BLaER1 treated with 17β-estradiol and CSF1 and Interleukin-3, amounts not matched to agents 10 nM and 100 nM (cell line): ENCODE data around the gene CD9.

Experiments used
- H3K27ac ChIP-seq, 11 experiments: shearing (Covaris generic); formaldehyde crosslinking; 2 replicates each; pipeline ENCODE4 v1.8.1; 2022
- H3K27me3 ChIP-seq, 11 experiments: shearing (Covaris generic); formaldehyde crosslinking; 2 replicates each; pipeline ENCODE4 v1.8.1; 2022
- H3K36me3 ChIP-seq, 11 experiments: shearing (Covaris generic); formaldehyde crosslinking; 2 replicates each; pipeline ENCODE4 v1.8.1; 2022
- H3K4me1 ChIP-seq, 10 experiments: shearing (Covaris generic); formaldehyde crosslinking; 2 replicates each; pipeline ENCODE4 v1.8.1; 2022
- H3K4me2 ChIP-seq, 11 experiments: shearing (Covaris generic); formaldehyde crosslinking; 2 replicates each; pipeline ENCODE4 v1.8.1; 2022
- H3K4me3 ChIP-seq, 10 experiments: shearing (Covaris generic); formaldehyde crosslinking; 2 replicates each; pipeline ENCODE4 v1.8.1; 2022
- H3K9ac ChIP-seq, 11 experiments: shearing (Covaris generic); formaldehyde crosslinking; 2 replicates each; pipeline ENCODE4 v1.8.1; 2022
- H3K9me3 ChIP-seq, 11 experiments: shearing (Covaris generic); formaldehyde crosslinking; replicated peaks in 1 of 11; 2 replicates each; pipeline ENCODE4 v1.8.1; 2022
- H4K20me1 ChIP-seq, 11 experiments: shearing (Covaris generic); formaldehyde crosslinking; 2 replicates each; pipeline ENCODE4 v1.8.1; 2022
- Cebpa-rat ChIP-seq, 11 experiments: shearing (Covaris generic); IDR thresholded peaks; 2 replicates each; pipeline ENCODE4 v1.8.1; 2022

The CD9 gene

DNA sequence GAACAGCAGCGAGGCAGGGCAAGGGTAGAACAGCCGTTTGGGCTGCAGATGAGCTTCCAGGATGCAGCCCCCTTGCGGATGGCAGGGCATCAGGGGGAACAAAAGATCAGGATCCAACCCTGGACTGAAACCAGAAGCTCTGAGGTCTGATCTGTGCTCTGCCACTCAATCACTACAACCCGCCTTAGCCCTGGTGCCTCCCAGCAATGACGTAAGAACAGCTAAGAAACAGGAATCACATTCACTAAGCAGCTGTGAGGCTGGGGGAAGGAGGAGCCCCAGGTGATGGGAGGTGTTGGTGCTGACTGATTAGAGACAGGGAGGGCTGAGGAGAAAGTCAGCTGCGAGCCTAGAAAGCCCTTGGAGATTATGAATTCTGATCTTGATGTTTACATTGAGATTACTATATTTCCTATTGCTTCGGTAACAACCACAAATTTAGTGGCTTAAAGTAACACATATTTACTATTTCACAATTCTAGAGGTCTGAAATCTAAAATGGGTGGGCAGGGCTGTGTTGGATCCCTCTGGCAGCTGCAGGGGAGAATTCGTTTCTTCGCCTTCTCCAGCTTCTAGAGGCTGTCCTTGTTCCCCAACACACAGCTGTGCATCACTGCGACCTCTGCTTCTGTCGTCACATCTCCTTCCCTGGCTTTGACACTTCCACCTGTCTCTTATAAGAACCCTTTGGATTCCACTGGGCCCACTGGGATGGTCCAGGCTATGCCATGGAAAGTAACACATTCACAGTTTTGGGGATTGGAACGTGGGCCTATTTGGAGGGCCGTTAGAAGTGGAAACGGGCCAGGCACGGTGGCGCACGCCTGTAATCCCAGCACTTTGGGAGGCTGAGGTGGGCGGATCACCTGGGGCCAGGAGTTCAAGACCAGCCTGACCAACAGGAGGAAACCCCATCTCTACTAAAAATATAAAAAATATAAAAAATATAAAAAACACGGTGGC lies 6.1 kb upstream of the CD9 start:
- TF ChIP-seq Cebpa-rat (IDR thresholded peaks at IDR 0.05) = peak in 4 of 11 experiments; percentile 28 to 63 (median 53); a peak in 4 of 22 replicates

DNA sequence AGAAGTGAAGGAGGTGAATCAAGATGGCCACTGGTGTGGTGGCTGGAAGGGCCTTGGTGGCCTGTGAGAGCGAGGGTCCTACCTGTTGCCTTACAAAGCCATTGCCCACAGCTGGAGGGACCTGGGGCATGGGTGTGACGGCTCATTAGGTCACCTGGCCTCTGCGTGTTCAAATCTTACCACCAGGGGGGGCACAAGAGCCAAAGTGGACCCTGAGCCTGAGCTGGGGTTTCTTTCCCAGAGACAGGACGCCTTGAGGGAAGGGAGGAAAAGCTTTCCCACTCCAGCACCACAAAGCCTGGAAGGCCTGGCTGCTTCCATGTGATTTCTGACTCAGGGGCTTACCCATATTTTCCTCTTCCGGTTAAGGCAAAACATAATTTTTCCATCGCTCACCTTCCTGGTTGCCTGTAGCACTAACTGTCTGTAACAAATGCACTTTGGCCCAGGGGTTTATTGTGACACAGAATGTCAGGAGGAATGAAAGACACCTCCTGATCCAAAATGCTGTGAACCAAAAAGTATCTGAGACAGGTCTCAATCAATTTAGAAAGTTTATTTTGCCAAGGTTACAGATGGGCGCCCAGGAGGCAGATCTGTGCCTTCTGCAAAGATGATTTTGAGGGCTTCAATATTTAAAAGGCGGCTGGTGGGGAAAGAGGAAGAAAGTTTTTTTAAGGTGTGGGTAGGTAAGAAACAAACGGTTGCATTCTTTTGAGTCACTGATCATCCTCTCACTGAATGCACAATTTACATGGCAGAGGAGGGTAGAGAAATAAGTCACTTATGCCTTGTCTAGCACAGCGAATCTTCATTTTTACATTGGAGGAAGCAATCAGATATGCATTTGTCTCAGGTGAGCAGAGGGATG lies 4.3 kb upstream of the CD9 start:
- Histone ChIP-seq H3K9me3 (peaks cover 0 to 7% (median 3%) of the 10 kb centered on the region in 11 experiments; a peak in 15 of 22 replicates), H3K27me3 (no peaks in the 10 kb centered on the region), H4K20me1 (peaks cover 0 to 6% (median 0%) of the 10 kb centered on the region in 11 experiments; a peak in 6 of 22 replicates), H3K36me3 (no peaks in the 10 kb centered on the region), H3K4me1 (peaks cover 68 to 79% (median 74%) of the 10 kb centered on the region in 10 experiments), H3K27ac (peak overlapping the region in 6 of 11 experiments; percentile 19 to 80 (median 46); a peak in 7 of 22 replicates), H3K9ac (peak overlapping the region in 2 of 11 experiments; percentile 12 to 52; a peak in 2 of 22 replicates), H3K4me3 (no peak overlapping the region), H3K4me2 (peak overlapping the region; percentile 43 to 97 (median 91))
- no peak for TF ChIP-seq Cebpa-rat (IDR thresholded peaks at IDR 0.05)

More for the DNA sequence above, 6.1 kb upstream of the CD9 start:
- Histone ChIP-seq H3K4me1 (peaks cover 79 to 90% (median 84%) of the 10 kb centered on the region in 10 experiments), H3K4me2 (peak overlapping the region; percentile 53 to 88 (median 73)), H3K9me3 (peaks cover 0 to 12% (median 8%) of the 10 kb centered on the region in 11 experiments; a peak in 16 of 22 replicates), H3K9ac (peak overlapping the region in 10 of 11 experiments; percentile 4 to 75 (median 48); a peak in 14 of 22 replicates), H3K27me3 (no peaks in the 10 kb centered on the region), H3K27ac (peak overlapping the region in 10 of 11 experiments; percentile 19 to 80 (median 56); a peak in 19 of 22 replicates), H3K4me3 (no peak overlapping the region), H3K36me3 (no peaks in the 10 kb centered on the region), H4K20me1 (no peaks in the 10 kb centered on the region)

DNA sequence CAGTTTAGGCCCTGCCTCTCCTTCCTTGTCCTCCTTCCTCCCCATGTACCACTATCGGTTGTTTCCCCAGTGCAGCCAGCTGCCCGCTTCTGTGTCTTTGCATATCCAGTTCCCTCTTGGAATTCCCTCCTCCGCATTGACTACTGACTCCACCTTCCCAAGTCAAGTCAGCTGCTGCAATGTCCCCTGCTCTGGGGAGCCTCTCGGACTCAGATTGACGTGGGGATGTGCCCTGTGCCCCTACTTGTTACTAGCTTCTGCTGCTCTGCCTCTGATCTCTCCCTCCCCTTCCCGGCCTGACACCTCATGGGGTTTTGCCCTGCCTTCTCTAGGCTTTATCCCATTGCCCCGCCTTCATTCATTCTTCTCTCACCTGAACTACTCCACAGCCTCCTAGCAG lies 2.1 kb upstream of the CD9 start:
- peaks cover 0 to 19% (median 11%) of the 10 kb centered on the region in 11 experiments; a peak in 12 of 22 replicates for H3K36me3 ChIP-seq
- peak overlapping the region in 6 of 11 experiments; percentile 84 to 98 (median 94); a peak in 8 of 22 replicates for H3K9ac ChIP-seq
- peaks cover 65 to 86% (median 76%) of the 10 kb centered on the region in 10 experiments for H3K4me1 ChIP-seq
- no peak for TF ChIP-seq Cebpa-rat (IDR thresholded peaks at IDR 0.05)
- H3K27me3 ChIP-seq = no peaks in the 10 kb centered on the region
- H3K4me3 ChIP-seq = no peak overlapping the region
- H3K27ac ChIP-seq = peak overlapping the region in 4 of 11 experiments; percentile 90 to 98 (median 94); a peak in 2 of 22 replicates
- peaks cover 4 to 25% (median 19%) of the 10 kb centered on the region in 11 experiments; a peak in 14 of 22 replicates for H4K20me1 ChIP-seq
- no peaks in the 10 kb centered on the region for H3K9me3 ChIP-seq
- peak overlapping the region; percentile 83 to 97 (median 91) for H3K4me2 ChIP-seq

DNA sequence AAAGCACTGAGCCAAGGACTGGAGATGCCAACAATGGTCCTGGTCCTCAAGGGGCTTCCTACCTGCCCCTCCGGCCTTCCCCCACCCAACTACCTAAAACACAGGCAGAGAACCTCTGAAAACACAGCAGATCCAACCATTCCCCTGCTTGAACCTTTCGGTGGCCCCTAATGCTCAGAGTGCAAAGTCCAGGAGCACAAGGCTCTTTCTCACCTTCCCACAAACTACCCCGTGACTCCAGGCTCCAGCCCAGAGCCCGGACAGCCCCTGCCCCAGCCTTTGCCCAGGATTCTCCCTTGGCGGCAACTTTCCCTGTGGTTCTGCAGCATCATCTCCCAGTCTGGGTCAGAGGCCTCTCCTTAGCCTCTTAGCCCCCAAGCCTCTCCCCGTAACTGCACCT lies 1.6 kb upstream of the CD9 start:
- H3K36me3 ChIP-seq = peaks cover 0 to 23% (median 14%) of the 10 kb centered on the region in 11 experiments; a peak in 12 of 22 replicates
- no peak for TF ChIP-seq Cebpa-rat (IDR thresholded peaks at IDR 0.05)
- peak overlapping the region; percentile 84 to 98 (median 96); a peak in 21 of 22 replicates for H3K9ac ChIP-seq
- H3K4me3 ChIP-seq = peak overlapping the region in 8 of 10 experiments; percentile 72 to 99 (median 98); a peak in 9 of 20 replicates
- peak overlapping the region; percentile 83 to 97 (median 91) for H3K4me2 ChIP-seq
- no peaks in the 10 kb centered on the region for H3K27me3 ChIP-seq
- peak overlapping the region; percentile 84 to 98 (median 92); a peak in 21 of 22 replicates for H3K27ac ChIP-seq
- peaks cover 65 to 86% (median 76%) of the 10 kb centered on the region in 10 experiments for H3K4me1 ChIP-seq
- peaks cover 4 to 30% (median 22%) of the 10 kb centered on the region in 11 experiments; a peak in 14 of 22 replicates for H4K20me1 ChIP-seq
- H3K9me3 ChIP-seq = no peaks in the 10 kb centered on the region

DNA sequence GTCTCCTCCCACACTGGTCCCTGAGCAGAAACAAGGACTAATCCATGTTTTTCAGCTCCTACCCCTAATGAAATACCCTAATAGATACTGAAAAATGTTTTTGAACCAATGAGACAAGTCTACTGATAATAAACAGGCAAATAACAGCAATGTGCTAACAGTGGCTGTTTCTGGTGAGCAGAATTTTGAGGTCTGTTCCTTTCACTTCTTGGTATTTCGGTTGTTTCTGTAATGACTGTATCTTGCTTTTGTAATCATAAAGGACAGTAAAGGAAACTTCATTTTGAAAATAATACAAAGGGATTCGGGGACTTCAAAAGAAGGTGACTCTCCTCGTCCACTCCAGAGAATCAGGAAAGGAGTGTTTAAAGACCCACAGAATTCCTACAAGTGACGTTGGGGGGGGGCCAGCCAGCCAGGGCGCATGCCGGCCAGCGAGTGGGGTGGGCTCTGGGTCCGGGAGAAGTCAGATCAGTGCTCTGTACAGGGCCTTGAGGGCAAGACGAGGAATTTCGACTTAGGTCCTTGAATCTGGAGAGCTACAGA lies 1.1 kb upstream of the CD9 start:
- Histone ChIP-seq H3K27ac (peak overlapping the region; percentile 84 to 98 (median 92)), H3K9me3 (no peaks in the 10 kb centered on the region), H3K4me1 (peaks cover 65 to 86% (median 76%) of the 10 kb centered on the region in 10 experiments), H3K27me3 (no peaks in the 10 kb centered on the region), H3K9ac (peak overlapping the region; percentile 84 to 98 (median 96)), H3K36me3 (peaks cover 0 to 28% (median 14%) of the 10 kb centered on the region in 11 experiments; a peak in 13 of 22 replicates), H3K4me2 (peak overlapping the region; percentile 83 to 97 (median 91)), H3K4me3 (peak overlapping the region; percentile 72 to 99 (median 98)), H4K20me1 (peaks cover 4 to 33% (median 22%) of the 10 kb centered on the region in 11 experiments; a peak in 14 of 22 replicates)
- no peak for TF ChIP-seq Cebpa-rat (IDR thresholded peaks at IDR 0.05)

DNA sequence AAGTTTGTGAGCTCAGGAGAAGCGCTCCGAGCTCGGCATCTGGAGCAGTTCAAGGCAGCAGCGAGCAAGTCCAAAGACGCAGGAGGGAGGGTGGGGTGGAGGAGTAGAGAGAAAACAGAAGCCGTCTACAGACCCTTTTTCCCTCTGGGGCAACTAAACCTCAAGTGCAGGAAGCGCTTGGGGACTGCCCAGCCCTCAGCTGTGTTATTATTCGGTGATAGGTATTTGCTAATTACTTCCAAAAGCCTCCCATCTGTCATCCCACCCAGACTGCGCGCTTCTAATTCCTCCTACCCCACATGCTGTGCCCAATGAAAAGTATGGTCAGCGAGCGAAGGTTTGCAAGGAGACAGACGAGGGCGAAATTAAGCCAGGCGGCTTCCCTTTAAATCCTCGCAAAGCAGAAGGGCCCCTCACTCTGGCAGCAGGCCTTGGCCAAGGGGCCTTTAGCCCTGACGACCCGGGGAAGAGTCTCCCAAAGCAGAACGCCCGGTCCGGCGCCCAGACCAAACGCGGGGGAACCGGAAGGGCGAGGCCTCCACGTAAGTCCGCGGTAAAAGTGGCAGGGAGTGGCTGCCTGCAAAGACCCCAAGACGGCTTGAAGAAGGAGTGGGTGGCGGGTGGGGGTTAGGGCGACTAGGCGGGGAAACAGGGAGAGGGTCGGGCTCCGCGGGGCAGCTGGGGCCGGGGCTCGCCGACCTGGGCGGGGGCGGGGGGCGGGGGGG lies 507 bp upstream of the CD9 start:
- peak overlapping the region; percentile 83 to 97 (median 91) for H3K4me2 ChIP-seq
- no peaks in the 10 kb centered on the region for H3K27me3 ChIP-seq
- no peaks in the 10 kb centered on the region for H3K9me3 ChIP-seq
- no peak for TF ChIP-seq Cebpa-rat (IDR thresholded peaks at IDR 0.05)
- H3K9ac ChIP-seq = peak overlapping the region; percentile 84 to 98 (median 96)
- peaks cover 65 to 86% (median 76%) of the 10 kb centered on the region in 10 experiments for H3K4me1 ChIP-seq
- peak overlapping the region; percentile 72 to 99 (median 98) for H3K4me3 ChIP-seq
- peak overlapping the region; percentile 84 to 98 (median 92) for H3K27ac ChIP-seq
- peaks cover 0 to 33% (median 14%) of the 10 kb centered on the region in 11 experiments; a peak in 13 of 22 replicates for H3K36me3 ChIP-seq
- H4K20me1 ChIP-seq = peaks cover 4 to 37% (median 22%) of the 10 kb centered on the region in 11 experiments; a peak in 14 of 22 replicates

DNA sequence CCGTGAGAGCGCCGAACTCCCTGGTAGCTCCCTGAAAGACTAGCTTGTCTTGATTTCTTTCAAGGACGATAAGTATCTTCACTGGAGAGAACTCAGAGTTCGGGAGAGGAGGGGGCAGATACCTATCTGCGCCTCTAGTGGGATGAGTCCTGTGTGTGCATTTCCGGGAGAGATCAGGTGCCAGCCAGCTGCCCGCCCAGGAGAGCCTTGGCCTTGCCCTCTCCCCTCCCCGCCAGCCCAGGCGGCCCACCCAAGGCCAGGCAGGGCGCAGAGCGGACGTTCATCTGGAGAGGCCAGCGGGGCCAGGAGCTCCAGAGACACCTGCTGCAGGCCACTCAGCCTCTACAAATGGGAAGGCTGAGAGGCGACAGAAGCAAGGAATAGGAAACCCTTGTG lies 1.0 kb downstream of the CD9 start:
- peaks cover 65 to 86% (median 76%) of the 10 kb centered on the region in 10 experiments for H3K4me1 ChIP-seq
- peak overlapping the region; percentile 94 to 99 (median 98) for H3K4me3 ChIP-seq
- peak overlapping the region; percentile 86 to 100 (median 99) for H3K4me2 ChIP-seq

More for the DNA sequence above, 1.0 kb downstream of the CD9 start:
- H3K27me3 ChIP-seq = no peaks in the 10 kb centered on the region
- H3K9ac ChIP-seq = peak overlapping the region; percentile 93 to 98 (median 97)
- H3K9me3 ChIP-seq = no peaks in the 10 kb centered on the region
- H3K36me3 ChIP-seq = peaks cover 2 to 47% (median 19%) of the 10 kb centered on the region in 11 experiments; a peak in 20 of 22 replicates
- TF ChIP-seq Cebpa-rat (IDR thresholded peaks at IDR 0.05) = no peak
- H3K27ac ChIP-seq = peak overlapping the region; percentile 90 to 98 (median 95)
- peaks cover 4 to 52% (median 22%) of the 10 kb centered on the region in 11 experiments; a peak in 14 of 22 replicates for H4K20me1 ChIP-seq
